Activated CD8-positive, alpha-beta memory T cell treated with anti-CD3 and anti-CD28 coated beads for 1 hour (primary cell): ENCODE results near the gene KANK3.
"Not testable (repeated sequence)": the region's sequence is repeated elsewhere in the genome, so short reads cannot be mapped to it uniquely, and the experiment has no call there.

ENCODE experiments used
- DNase-seq, 2 donors: peaks; one replicate each; pipeline ENCODE4 v3.0.0-alpha.2; 2020; ENCODE audit warnings: low read depth in 1 of 2; ENCODE audit errors: extremely low read depth in 1 of 2

The KANK3 gene

DNA sequence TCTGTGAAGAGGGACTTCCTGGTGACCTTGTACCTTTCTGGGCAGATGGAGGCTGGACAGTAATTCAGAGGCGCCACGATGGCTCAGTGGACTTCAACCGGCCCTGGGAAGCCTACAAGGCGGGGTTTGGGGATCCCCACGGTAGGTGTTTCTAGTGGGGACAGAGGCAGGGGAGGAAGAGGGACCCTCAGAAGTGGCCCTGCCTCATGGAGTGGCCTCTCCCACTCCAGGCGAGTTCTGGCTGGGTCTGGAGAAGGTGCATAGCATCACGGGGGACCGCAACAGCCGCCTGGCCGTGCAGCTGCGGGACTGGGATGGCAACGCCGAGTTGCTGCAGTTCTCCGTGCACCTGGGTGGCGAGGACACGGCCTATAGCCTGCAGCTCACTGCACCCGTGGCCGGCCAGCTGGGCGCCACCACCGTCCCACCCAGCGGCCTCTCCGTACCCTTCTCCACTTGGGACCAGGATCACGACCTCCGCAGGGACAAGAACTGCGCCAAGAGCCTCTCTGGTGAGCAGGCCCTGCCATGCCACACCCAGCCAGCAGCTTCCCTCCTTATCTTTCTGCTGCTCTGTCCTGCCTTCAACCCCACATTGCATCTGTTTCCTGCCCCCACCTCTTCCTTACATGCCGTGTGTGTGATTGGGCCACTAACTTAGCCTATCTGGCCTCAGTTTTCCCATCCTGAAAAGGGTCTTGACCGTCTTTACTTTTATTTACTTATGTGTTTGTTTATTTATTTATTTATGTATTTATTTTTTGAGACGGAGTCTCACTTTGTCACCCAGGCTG lies 28.1 kb upstream of the KANK3 start:
- DNase-seq: no peak

GRCh38 chr19:8370176-8371010 lies 27.3 kb upstream of the KANK3 start:
- no peak for DNase-seq

DNA sequence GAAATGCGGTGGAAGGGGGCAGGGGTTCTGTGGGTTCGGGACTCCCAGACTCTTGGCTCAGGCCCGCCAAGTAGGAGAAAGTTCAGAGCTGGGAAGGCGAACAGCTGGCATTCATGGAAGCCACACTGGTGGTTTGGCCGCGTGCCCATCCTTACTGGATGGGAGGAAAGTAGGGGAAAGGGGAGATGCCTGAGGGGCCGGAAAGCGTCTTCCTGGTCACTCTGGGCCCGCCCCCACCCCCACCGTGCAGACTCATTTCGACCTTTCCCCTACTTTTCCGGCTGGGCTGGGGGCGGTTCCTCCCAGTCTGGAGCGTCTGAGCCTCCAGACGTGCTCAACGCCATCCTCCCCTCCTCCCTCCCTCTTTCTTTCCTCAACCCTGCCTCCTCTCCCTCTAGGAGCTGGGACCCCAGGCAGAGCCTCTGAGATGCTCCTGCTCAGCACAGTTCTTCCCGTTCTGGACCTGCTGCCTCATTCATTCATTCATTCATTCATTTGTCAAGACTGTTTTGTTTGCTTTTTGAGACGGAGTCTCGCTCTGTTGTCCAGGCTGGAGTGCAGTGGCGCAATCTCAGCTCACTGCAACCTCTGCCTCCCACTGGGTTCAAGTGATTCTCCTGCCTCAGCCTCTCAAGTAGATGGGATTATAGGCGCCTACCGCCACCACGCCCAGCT lies 24.4 kb upstream of the KANK3 start:
- no peak for DNase-seq

DNA sequence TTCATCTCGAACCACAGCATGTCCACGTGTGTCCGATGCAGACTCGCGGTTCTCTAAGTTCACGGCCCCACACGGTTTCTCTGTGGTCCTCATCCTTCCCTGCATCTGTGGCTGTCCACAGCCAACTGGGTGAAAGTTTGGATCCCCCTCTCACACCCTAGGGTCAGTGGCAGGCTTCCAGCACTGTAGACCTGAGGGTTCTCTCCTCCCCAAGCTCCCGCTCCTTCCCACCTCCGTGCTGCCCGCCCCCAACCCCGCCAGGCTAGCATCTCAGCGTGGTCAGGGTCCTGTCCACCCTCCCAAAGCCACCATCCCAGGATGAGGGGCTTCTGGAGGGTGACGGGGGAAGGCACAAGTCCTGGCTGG lies 23.9 kb upstream of the KANK3 start:
- no peak for DNase-seq

DNA sequence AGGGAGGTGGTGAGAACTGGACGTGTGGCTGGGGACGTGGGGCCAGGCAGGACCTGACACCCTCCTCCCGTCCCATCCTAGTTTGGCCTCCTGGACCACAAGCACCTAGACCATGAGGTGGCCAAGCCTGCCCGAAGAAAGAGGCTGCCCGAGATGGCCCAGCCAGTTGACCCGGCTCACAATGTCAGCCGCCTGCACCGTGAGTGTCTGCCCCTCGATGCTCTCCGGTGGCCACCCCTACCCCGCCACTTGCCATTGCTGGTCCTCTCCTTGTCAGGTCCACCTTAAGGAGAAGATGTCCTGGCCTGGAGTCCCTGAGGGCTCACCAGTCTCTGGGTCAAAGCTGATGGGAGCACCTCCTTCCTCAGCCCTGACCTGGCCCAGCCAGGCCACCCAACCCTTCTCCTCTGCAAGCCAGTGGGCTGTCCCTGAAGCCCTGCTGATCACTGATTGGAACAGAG lies 23.1 kb upstream of the KANK3 start:
- DNase-seq: no peak

DNA sequence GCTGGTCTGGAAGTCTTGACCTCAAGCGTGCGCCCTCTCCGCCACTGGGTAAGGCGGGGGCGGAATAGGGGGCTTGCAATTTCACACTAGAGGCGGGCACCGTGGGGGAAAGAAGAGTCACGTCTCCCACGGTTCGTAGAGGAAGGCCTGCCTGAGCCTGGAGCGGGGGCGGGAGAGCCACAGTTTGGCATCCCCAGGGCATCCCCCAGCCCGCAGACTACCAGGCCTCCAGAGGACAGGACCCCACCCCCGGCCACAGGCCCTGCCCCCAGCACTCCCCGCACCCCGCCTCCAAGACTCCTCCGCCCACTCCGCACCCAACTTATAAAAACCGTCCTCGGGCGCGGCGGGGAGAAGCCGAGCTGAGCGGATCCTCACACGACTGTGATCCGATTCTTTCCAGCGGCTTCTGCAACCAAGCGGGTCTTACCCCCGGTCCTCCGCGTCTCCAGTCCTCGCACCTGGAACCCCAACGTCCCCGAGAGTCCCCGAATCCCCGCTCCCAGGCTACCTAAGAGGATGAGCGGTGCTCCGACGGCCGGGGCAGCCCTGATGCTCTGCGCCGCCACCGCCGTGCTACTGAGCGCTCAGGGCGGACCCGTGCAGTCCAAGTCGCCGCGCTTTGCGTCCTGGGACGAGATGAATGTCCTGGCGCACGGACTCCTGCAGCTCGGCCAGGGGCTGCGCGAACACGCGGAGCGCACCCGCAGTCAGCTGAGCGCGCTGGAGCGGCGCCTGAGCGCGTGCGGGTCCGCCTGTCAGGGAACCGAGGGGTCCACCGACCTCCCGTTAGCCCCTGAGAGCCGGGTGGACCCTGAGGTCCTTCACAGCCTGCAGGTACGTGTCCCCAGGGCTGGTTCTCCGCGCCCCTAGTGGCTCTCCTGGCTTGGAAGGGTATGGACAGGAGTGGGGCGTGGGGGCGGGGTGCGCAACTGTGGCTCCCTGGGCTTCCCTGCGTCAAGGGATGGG lies 21.0 kb upstream of the KANK3 start, which contains the start of gene ANGPTL4:
Gene ANGPTL4, plus strand, starts transcription at position 353 of the 969 bp plus-strand sequence. Its CDS starts 167 bp downstream, at position 520.
- DNase-seq: no peak

DNA sequence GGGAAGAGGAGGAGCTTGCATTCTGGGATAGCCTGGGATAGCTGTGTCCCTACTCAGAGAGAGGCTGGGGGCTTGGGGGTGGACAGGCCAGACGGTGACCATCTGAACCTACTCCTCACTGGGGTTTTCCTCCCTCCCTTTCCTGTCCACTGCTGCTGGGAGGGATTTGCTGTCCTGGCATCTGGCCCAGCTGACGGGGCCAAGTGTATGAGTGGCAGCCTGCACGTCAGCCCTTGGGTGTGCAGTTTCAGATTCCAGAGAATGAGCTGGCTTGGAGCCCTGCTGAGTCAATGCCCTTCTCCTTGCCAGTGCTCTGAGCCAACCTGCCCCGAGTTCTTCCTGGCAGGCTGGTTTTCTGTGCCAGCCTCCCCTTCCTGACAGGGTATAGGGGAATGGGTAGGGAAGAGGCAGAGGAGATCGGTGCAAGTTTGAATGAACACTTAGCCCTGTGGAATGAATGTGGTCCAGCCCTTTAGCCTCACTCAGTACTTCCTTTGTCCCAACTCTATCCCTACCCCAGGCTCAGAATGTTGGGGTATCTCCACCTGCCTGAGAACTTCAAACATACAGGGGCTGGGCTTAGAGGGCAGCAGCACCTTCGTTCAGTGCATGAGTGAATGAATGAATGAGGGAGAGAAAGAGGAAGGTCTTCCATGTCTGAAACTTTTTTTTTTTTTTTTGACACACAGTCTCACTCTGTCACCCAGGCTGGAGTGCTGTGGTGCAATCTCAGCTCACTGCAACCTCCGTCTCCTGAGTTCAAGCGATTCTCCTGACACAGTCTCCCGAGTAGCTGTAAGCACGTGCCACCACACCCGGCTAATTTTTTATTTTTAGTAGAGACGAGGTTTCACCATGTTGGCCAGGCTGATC lies 19.1 kb upstream of the KANK3 start:
- DNase-seq: no peak

- DNase-seq: no peak
Observed at GRCh38 chr19:8360196-8360595, 17.1 kb upstream of the KANK3 start.

DNA sequence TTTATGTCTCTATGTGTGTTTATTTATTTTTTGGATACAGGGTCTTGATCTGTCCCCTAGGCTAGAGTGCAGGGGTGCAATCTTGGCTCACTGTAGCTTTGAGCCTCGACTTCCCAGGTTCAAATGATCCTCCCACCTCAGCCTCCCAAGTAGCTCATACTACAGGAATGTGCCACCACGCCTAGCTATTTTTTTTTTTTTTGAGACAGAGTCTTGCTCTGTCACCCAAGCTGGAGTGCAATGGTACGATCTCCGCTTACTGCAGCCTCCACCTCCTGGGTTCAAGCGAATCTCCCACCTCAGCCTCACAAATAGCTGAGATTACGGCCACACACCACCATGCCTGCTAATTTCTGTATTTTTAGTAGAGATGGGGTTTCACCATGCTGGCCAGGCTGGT lies 15.9 kb upstream of the KANK3 start:
- DNase-seq: no peak

DNA sequence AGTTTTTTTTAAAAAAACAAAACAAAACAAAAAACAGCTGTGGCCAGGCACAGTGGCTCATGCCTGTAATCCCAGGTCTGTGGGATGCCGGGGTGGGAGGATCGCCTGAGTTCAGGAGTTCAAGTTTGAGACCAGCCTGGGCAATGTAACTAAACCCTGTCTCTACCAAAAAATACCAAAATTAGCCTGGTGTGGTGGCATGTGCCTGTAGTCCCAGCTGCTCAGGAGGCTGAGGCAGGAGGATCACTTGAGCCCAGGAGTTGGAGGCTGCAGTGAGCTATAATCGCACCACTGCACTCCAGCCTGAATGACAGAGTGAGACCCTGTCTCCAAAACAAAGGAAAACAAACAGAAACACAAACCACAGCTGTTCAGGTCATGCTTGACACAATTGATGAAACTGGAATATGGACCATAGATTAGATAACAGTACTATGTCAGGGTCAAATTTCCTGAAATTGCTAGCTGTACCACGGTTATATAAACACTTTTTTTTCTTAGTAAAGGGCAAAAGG lies 14.0 kb upstream of the KANK3 start:
- DNase-seq: no peak

DNA sequence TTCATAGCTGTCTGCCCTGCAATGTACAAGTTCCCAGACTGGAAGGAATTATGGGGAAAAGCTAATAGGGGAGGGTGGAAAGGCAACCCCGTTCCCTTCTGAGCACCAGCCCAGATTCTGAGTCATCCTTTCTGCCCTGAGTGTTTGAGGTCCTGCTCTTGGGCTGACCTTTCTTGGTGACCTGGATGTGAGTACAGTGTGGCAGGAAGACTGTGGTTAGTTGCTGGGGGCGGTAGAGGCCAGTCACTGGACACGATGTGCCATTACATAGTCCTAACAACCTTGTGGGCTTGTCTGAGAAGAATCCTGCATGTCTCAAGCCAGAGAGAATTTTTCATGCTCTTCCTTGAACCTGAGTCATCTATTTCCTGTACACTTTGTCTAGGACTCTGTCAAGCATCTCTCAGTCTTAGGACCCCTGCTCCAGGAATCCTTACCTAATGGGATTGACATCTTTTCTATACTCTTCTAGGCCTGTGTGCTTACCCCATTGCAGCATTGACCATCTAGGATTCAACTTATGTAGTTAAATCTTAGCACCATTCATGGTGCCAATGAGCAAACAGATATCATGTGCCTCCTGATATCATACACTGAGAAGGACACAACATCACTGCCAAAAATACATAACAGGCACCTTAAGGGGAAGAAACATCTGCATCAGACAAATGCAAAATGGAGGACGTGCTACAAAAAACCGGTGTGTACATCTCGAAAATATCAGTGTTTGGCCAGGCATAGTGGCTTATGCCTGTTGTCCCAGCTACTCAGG lies 12.8 kb upstream of the KANK3 start:
- DNase-seq: no peak

DNA sequence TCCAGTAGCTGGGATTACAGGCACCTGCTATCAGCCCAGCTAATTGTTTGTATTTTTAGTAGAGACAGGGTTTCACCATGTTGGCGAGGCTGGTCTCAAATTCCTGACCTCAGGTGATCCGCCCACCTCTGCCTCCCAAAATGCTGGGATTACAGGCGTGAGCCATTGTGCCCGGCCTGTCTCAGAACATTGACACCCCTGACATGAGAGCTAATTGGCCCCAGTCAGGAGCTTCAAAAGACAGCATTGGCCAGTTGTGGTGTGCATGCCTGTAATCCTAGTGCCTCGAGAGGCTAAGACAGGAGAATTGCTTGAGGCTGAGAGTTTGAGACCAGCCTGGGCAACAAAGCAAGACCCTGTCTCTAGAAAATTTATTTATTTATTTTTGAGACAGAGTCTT lies 9.8 kb upstream of the KANK3 start:
- DNase-seq: not testable (repeated sequence)

GRCh38 chr19:8352134-8352827 lies 9.2 kb upstream of the KANK3 start:
- DNase-seq: no peak

GRCh38 chr19:8349629-8350372 lies 6.7 kb upstream of the KANK3 start:
- DNase-seq: not testable (repeated sequence)

DNA sequence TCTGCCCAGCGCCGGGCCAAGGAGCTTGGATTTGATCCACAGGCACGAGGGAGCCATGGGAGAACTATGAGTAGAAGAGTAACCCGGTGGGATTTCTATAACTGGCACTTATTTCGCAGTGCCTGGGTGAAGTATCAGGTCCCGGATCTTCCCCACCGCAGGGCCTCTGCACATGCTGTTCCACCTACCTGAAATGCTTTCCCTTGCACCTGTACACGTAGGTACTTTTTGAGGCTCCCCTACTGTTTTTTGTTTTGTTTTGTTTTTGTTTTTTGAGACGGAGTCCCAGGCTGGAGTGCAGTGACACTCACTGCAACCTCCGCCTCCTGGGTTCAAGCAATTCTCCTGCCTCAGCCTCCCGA lies 402 bp upstream of the KANK3 start:
- no peak for DNase-seq

DNA sequence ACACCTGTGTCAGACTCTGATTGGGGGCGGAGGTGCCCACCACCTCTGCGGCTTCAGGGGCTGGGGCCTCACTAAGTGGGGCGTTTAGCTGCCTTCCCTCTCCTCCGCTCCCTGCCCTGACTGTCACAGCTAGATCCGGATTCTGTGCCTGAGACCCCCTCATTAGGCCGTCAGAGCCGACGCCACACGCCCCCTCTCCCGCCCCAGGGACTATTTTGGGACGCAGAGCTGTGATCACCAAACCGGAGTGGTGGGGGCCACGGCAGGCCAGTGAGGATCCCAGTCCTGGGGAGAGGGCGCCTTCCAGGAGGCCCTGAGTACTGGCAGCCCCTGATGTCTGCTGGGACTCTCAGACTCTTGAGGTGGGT lies 762 bp downstream of the KANK3 start:
- DNase-seq: no peak

DNA sequence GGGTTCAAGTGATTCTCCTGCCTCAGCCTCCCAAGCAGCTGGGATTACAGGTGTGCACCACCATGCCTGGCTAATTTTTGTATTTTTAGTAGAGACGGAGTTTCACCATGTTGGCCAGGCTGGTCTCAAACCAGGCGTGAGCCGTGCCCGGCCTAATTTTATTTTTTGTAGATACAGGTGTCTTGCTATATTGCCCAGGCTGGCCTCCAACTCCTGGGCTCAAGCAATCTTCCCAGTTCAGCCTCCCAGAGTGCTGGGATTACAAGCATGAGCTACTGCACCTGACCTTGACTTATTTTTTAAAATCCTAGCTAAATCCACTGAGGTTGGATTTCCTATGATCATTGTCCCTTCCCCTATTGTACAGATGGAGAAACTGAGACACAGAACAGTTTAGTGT lies 1.6 kb downstream of the KANK3 start:
- not testable (repeated sequence) for DNase-seq
